ENCODE results near the gene TRPM5. TPM values are rescaled to one million over a fixed set of nuclear protein-coding genes. Genes with fewer than 3 reads are reported as not detected.

TRPM5 gene
- total RNA-seq, 1 experiment from 2014 or later, result not detected

DNA sequence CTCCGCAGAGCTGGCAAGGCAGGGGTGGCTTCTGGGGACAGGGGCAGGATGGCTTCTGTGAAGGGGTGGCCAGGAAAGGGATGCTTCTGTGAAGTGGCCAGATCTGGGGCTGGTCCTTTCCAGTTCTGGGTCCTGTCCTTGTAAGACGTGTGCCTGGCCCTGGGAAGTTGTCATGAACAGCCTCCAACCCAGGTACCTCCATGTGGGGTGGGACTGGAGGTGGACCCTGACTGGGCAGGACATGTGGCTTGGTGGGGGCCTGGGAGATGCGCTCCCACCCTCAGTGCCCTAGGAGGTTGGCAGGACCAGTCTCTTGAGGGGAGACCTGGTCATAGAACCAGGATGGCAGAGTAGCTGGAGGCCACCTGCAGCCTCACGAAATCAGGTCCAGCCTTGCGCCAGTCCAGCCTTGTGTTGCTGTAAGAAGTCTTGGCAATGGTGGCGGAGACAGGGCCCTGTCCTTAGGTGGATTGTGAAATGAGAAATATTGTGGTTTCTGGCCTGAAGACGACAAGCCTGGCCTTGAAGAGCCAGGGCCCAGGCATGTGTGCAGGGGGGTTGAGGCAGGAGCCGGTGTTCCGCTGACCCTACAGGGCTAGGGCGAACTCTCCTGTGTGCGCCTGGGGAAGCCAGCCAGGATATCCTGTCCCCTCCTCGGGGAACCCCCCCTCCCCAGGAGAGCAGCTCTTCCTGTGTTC, 3.1 kb upstream of the TRPM5 start:
- no peak for DNase-seq
- H3K4me3 ChIP-seq, result no peak overlapping the region
- peaks cover 26% of the 10 kb centered on the region for H3K27me3 ChIP-seq
- H3K9me3 ChIP-seq, result no peaks in the 10 kb centered on the region
- H3K36me3 ChIP-seq, result no peaks in the 10 kb centered on the region

DNA sequence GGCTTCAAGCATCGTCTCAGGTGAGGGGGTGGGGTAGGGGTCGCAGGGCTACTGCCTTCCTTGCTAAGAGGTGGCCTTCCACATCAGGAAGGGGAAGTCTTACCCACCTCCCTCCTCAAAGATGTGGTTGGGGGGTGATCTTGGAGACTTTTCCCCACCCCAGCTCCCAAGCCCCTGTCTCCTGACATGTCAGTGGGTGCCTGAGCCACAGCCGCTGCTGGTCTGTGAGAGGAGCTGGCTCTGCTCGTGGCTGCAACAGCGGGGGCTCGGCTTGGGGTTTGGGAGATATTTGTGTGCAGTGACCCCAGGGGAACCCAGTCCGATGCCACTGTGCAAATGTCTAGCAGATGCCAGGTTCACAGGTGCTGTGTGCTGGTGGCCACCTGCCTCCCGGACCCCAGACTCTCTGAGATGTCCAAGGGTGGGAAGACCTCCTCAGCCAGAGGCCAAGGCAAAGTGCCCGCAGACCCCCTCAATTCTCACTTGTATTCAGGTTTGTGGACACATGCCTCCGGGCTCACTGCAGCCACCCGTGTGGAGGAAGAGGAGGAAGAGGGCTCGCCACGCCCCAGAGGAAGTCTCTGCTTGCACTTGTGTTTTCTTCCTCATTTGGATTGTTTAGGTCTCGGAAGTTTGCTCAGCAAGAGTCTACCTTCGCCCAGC, 2.4 kb upstream of the TRPM5 start:
- no peaks in the 10 kb centered on the region for H3K9me3 ChIP-seq
- DNase-seq, result no peak
- no peaks in the 10 kb centered on the region for H3K36me3 ChIP-seq
- no peak overlapping the region for H3K4me3 ChIP-seq
- H3K27me3 ChIP-seq, result peaks cover 24% of the 10 kb centered on the region

DNA sequence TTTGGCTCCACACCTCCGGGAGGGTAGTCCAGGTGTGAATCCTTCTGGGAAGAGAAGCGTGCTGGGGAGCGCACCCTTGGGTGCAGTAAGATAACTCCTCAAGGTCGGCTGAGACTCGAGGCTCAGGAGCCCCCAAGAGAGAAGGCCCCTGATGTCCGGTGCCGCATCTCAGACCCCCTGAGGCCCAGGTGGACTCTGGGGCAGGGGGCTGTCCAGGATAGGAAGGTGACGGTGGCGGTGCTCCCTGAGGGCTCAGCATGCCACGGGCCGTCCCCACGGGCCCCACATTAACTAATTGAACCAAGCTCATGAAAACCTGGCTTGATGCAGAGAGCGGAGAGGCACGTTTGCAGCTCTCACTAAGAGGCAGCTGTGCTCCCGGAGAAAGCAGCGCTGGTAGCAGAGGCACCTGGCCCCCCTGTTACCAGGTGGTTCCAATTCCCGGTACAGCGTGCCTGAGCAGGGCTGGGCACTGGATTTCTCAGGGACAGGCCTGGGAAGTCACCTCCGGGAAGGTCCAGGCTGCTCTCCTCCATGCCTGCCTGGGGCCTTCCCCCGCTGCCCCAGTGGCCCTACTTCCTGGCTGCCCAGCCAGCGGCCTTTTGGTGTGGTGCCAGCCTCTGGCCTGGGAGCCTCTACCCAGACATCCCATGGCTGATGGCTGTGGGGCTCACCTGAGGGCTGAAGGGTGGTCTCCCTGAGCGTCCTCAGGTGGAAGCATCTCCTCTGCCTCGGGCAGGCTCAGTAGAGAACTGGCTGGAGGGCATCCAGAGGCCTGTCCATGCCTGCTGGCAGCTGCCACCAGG, 1.6 kb upstream of the TRPM5 start:
- Histone ChIP-seq H3K9me3 (no peaks in the 10 kb centered on the region), H3K36me3 (no peaks in the 10 kb centered on the region), H3K27me3 (peaks cover 24% of the 10 kb centered on the region), H3K4me3 (no peak overlapping the region)
- DNase-seq, result no peak

DNA sequence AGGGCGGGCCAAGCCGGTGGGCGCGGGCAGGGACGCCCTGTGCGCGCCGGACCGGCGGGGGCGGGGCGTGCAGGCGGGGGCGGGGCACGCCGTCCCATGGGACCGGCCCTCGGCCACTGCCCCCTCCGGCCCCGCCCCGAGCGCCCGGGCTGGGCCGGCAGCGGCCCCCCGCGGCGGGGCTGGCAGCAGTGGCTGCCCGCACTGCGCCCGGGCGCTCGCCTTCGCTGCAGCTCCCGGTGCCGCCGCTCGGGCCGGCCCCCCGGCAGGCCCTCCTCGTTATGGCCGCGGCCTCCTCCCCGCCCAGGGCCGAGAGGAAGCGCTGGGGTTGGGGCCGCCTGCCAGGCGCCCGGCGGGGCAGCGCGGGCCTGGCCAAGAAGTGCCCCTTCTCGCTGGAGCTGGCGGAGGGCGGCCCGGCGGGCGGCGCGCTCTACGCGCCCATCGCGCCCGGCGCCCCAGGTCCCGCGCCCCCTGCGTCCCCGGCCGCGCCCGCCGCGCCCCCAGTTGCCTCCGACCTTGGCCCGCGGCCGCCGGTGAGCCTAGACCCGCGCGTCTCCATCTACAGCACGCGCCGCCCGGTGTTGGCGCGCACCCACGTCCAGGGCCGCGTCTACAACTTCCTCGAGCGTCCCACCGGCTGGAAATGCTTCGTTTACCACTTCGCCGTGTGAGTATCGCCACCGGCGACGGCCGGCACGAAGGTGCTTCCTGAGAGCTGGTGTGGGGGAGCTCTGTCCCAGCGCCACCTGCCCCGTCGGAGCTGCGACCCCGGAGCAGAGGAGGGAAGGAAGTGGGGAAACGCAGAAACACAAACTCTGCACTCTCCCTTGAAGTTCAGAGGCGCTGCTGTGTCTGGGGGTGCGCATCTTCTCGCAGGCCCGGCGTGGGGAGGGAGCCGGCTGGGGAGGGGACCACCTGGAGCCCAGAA, 769 bp upstream of the TRPM5 start, which contains the start of gene KCNQ1:
KCNQ1 (plus strand) TSS at position 188 of the 925 bp plus-strand sequence; CDS start at position 279, 91 bp downstream.
- peak within 1 kb of the TSS; percentile 24; the same call in 1 of the 2 replicates for H3K4me3 ChIP-seq
- no peaks in the 10 kb centered on the region for H3K36me3 ChIP-seq
- DNase-seq, result peak; percentile 59
- no peaks in the 10 kb centered on the region for H3K9me3 ChIP-seq
- peaks cover 28% of the 10 kb centered on the region for H3K27me3 ChIP-seq

DNA sequence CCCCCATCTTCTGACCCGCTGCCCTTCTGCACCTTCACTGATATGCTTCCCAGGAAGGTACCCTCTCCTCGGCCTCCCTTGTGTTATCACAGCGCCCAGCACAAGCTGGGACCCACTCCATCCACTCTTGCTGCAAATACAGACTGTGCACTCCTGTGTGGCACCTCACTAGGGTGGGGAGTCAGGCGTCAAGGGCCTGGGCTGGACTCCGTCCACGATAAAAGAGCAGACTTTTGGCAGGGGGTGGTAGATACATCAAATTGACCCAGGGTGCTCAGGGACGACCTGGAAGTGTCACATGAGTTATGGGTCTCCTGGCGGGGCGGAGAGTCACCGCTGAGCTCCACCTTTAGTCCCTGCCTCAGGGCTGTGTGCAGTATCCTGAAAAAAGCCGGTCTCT, 908 bp downstream of the TRPM5 start:
- no peaks in the 10 kb centered on the region for H3K9me3 ChIP-seq
- no peak overlapping the region for H3K4me3 ChIP-seq
- H3K36me3 ChIP-seq, result no peaks in the 10 kb centered on the region
- peaks cover 43% of the 10 kb centered on the region for H3K27me3 ChIP-seq
- no peak for DNase-seq

DNA sequence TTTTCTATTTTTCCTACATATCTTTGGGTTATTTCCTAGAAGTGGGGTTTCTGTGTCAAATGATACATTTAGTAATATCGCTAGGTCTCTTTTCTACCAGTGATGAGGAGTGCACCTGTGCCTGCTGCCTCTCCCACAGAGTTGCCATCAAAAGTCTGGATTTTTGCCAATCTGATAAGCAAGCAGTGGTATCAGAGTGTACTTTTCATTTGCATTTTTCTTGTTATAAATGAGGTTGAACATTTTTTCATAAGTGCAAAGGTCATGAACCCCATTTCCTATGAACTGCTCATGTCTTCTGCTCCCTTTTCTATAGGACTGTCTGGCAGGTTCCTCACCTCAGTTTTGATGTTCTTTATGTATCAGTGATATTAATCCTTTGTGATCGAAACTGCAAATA, 1.7 kb downstream of the TRPM5 start:
- H3K9me3 ChIP-seq, result no peaks in the 10 kb centered on the region
- H3K27me3 ChIP-seq, result peaks cover 49% of the 10 kb centered on the region
- no peaks in the 10 kb centered on the region for H3K36me3 ChIP-seq
- no peak overlapping the region for H3K4me3 ChIP-seq
- no peak for DNase-seq

DNA sequence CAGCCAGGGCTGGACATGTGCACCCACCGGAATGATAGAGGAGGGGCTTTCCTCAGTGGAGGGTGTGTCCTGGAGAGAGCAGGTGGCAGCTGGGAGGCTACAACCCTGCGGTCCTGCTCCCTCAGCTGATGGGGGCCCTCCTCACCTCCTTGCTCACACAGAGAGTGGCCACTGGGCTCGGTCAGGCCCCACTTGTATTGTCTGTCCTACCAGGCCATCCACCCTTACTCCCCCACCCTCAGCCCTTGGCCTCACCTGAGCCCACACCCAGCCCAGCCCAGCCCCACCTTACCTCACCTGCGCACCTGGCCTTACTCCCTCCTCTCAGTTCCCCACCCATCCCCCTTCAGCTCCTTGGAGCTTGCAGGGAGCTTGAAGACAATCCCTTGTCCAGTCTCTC, 3.1 kb downstream of the TRPM5 start:
- no peaks in the 10 kb centered on the region for H3K36me3 ChIP-seq
- no peak overlapping the region for H3K4me3 ChIP-seq
- H3K9me3 ChIP-seq, result no peaks in the 10 kb centered on the region
- no peak for DNase-seq
- peaks cover 48% of the 10 kb centered on the region for H3K27me3 ChIP-seq

DNA sequence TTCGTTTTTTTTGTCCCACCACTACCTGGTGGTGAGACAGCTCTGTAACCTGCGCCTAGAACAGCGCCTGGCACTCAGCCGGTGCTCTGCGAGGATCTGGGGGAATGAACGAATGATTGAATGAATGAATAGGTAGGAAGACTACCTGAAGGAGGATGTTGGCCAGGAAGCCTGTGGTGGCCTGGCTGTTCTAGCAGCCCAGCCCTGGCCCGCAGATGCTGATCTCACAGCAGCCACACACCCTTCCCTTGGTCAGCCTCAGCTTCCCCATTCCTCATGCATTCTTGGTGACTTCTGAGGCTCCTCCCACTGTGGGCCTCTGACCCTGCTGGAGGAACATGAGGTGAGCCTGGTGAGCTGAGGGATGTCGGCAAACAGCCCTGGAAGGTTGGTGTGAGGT, 3.7 kb downstream of the TRPM5 start:
- H3K27me3 ChIP-seq, result peaks cover 46% of the 10 kb centered on the region
- no peak for DNase-seq

DNA sequence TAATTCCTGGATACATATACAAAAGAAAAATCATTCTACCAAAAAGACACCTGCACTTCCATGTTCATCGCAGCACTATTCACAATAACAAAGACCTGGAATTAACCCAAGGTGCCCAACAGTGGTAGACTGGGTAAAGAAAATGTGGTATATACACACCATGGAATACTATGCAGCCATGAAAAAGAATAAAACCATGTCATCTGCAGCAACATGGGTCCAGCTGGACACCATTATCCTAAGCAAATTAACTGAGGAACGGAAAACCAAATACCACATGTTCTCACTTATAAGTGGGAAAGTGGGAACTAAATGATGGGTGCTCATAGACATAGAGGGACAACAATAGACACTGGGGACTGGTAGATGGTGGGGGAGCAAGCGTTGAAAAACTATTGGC, 4.5 kb downstream of the TRPM5 start:
- H3K36me3 ChIP-seq, result no peaks in the 10 kb centered on the region
- DNase-seq, result no peak
- H3K27me3 ChIP-seq, result peaks cover 42% of the 10 kb centered on the region
- no peaks in the 10 kb centered on the region for H3K9me3 ChIP-seq
- H3K4me3 ChIP-seq, result no peak overlapping the region

More for the DNA sequence above, 3.7 kb downstream of the TRPM5 start:
- H3K4me3 ChIP-seq, result no peak overlapping the region
- no peaks in the 10 kb centered on the region for H3K36me3 ChIP-seq
- no peaks in the 10 kb centered on the region for H3K9me3 ChIP-seq

DNA sequence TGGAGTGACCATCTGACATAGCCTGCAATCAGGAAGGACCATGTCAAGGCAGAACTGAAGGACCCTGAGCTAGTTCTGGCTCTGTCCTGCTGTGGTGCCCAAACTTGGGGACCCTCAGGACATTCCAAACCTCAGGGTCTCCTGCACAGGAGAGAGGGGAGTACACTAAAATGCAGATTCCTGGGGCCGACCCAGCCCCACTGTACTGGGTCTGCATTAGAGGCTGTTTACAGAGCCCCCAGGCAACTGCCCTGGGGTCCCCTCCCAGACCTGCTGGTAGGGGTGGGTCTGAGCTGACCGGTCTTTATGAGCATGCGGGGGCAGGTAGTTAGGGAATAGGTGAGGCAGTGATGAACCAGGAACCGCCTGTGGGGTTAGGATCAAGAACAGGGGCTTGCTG, 6.8 kb downstream of the TRPM5 start:
- DNase-seq, result no peak
- Histone ChIP-seq H3K27me3 (peaks cover 26% of the 10 kb centered on the region), H3K4me3 (no peak overlapping the region), H3K36me3 (no peaks in the 10 kb centered on the region), H3K9me3 (no peaks in the 10 kb centered on the region)

DNA sequence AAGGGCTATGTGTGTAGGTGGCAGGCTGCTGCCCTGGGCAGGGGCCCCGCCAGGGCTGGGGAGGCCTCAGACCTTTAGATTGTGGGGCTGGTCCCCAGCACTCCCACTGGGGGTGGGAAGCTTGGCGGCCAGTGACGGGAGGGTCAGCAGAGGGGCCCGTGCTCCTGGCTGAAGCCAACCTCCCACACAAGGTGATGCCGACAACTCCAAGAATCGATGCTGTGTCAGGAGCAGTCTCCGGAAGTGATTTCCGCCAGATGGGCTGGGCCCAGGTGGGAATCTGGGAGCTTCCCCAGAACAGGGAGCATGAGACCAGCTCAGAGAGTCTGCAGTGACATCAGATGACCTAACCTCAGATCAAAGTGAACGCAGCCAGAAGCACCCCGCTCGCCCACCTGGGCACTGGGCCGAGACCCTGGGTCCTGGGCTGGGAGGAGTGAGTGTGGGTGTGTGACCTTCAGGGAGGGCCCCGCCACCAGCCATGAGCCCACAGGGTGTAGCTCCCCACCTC, 7.7 kb downstream of the TRPM5 start:
- no peak for DNase-seq
- H3K9me3 ChIP-seq, result no peaks in the 10 kb centered on the region
- no peak overlapping the region for H3K4me3 ChIP-seq
- no peaks in the 10 kb centered on the region for H3K36me3 ChIP-seq
- peaks cover 26% of the 10 kb centered on the region for H3K27me3 ChIP-seq

DNA sequence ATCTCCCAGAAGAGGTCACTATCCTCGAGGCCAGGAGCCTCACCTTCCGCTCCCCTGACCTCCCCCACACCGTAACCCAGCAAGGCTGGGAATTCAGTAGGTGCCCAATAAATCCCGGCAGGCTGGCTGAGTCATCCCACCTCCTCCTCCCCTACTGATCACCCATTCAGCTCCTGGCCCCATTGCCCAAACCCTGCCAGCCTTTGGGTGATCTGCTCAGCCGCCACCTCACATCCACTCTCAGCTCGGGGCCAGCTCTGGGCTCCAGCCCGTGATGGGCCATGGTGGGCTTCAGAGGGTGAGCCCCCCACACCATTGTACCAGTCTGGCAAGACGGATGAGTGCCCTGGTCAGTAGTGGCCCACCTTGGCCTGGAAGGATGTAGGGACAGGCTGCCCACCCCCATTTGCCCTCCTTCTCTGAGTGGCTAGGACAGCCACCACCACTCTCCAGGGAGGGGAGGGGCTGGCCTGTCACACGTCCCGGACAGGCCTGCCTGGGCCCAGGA, 8.2 kb downstream of the TRPM5 start:
- Histone ChIP-seq H3K4me3 (no peak overlapping the region), H3K27me3 (peaks cover 26% of the 10 kb centered on the region), H3K9me3 (no peaks in the 10 kb centered on the region), H3K36me3 (no peaks in the 10 kb centered on the region)
- no peak for DNase-seq

DNA sequence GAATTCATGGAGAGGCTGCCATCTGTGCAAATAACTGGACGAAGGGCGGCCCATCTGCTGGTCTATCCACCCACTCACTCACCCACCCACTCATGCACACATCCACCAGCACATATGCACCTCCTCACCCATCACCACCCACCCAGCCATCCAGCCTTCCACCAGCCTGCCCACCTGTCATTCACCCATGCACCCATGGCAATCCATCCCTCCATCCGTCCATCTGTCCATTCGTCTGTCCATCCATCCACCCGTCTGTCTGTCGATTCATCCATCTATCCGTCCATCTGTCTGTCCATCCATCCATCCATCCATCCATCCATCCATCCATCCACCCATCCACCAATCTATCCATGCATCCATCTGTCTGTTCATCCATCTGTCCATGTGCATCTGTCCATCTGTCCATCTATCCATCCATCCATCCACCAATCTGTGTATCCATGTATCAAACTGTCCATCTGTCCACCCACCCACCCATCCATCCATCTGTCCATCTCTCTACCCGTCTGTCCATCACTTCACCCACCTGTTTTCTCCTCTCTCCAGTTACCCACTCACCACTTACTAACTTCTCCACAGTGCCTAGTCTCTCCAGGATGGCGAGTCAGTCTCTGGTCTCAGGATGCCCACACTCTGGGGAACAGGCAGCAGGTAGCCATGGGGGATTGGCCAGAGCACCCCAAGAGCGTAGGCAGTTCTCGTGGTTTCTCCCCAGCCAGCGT, 8.9 kb downstream of the TRPM5 start:
- no peak for DNase-seq
- Histone ChIP-seq H3K9me3 (no peaks in the 10 kb centered on the region), H3K36me3 (no peaks in the 10 kb centered on the region), H3K4me3 (no peak overlapping the region), H3K27me3 (peaks cover 23% of the 10 kb centered on the region)

DNA sequence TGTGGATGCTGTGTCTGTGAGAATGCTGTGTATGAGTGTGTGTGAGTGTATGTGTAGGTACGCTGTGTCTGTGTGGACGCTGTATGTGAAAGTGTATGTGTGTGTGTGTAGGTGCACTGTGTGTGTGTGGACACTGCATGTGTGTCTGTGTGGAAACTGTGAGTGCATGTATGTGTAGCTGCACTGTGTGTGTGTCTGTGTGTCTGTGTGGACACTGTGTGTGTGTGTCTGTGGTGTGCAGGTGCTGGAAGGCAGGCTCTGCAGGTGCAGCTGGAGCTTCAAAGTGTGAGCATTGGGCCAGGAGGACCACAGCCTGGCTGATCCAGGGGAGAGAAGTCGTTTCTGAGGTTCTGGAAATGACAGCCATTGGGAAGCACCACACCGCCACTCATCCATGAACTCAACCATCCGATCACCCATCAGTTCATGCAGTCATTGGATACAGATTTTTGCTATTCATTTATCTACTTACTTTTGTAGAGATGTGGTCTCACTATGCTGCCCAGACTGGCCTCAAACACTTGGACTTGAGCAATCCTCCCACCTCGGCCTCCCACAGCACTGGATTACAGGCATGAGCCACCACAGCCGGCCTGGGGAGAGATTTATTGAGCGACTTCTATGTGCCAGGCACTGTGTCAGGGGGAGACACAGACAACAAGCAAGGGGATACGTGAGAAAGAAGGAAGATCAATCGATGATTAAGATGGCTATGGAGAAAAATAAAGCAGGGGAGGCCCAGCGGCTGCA, 9.6 kb downstream of the TRPM5 start:
- Histone ChIP-seq H3K4me3 (no peak overlapping the region), H3K36me3 (no peaks in the 10 kb centered on the region), H3K9me3 (no peaks in the 10 kb centered on the region), H3K27me3 (peaks cover 17% of the 10 kb centered on the region)
- no peak for DNase-seq

DNA sequence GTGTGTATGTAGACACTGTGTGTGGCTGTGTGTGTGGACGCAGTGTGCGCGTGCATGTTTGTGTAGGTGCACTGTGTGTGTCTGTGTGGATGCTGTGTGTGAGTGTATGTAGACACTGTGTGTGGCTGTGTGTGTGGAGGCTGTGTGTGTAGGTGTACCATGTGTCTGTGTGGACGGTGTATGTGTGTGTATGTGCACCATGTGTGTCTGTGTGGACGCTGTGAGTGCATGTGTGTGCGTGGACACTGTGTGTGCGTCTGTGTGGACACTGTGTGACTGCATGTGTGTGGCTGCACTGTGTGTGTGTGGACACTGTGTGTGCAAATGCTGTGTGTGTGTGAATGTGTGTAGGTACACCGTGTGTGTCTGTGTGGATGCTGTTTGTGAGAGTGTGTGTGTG, 10.3 kb downstream of the TRPM5 start:
- DNase-seq, result no peak
- no peaks in the 10 kb centered on the region for H3K9me3 ChIP-seq
- H3K36me3 ChIP-seq, result no peaks in the 10 kb centered on the region
- H3K27me3 ChIP-seq, result peaks cover 10% of the 10 kb centered on the region
- no peak overlapping the region for H3K4me3 ChIP-seq
